NOMO-1 treated with DMSO at 0.1 percent for 48 hours (cell line): Measurements from ENCODE around the gene CARD11.

Experiments
- DNase-seq: peaks from one replicate; lab custom pipeline; 2025; ENCODE audit not compliant: unreplicated experiment; lab: John Stamatoyannopoulos, UW

CARD11 gene

GRCh38 chr7:2856388-2857169 is 187.1 kb downstream of the CARD11 start:
- no peak for DNase-seq
